B cell (primary cell): Measurements from ENCODE around the gene CPNE4.

Experiments
- CTCF ChIP-seq: fragments of 200-600 bp; IDR thresholded peaks from one replicate; pipeline ENCODE4 v1.8.0; 2022; ENCODE audit warnings: antibody characterized with exemption, mild to moderate bottlenecking
- EZH2 ChIP-seq: IDR thresholded peaks from 2 replicates; pipeline ENCODE4 v1.6.1; 2012; ENCODE audit warnings: borderline replicate concordance, low read depth, mild to moderate bottlenecking, moderate library complexity, low read length; ENCODE audit not compliant: insufficient read depth, poor library complexity, severe bottlenecking

- TF ChIP-seq CTCF (no peak), EZH2 (no peak)
Observed at GRCh38 chr3:131645638-131646037, 389.2 kb downstream of the CPNE4 start.
